ENCODE measurements around the gene ZWILCH.

The ZWILCH gene

GRCh38 chr15:66570842-66571478 is 65.8 kb downstream of the ZWILCH start:
- TF ChIP-seq TCF12 (IDR thresholded peaks at IDR 0.05; ENCODE audit: low read depth) (no peak), MAX (IDR thresholded peaks at IDR 0.05) (no peak), REST (IDR thresholded peaks at IDR 0.05; ENCODE audit: low read depth) (no peak), CREB1 (IDR thresholded peaks at IDR 0.05; ENCODE audit: low read depth) (no peak), RAD21 (IDR thresholded peaks at IDR 0.05; ENCODE audit: low read depth) (no peak), EP300 (IDR thresholded peaks at IDR 0.05; ENCODE audit: borderline replicate concordance) (no peak), FOXM1 (IDR thresholded peaks at IDR 0.05; ENCODE audit: borderline replicate concordance, low read depth) (no peak), YY1 (IDR thresholded peaks at IDR 0.05; ENCODE audit: low read depth) (no peak), NFIC (IDR thresholded peaks at IDR 0.05) (no peak), EGR1 (IDR thresholded peaks at IDR 0.05) (no peak), CEBPB (IDR thresholded peaks at IDR 0.05) (no peak), ZBTB7A (IDR thresholded peaks at IDR 0.05; ENCODE audit: low read depth) (no peak), TAF1 (IDR thresholded peaks at IDR 0.05; ENCODE audit: low read depth) (no peak), TEAD4 (IDR thresholded peaks at IDR 0.05) (no peak), USF1 (IDR thresholded peaks at IDR 0.05) (no peak)

- TF ChIP-seq MAX (IDR thresholded peaks at IDR 0.05), result no peak
Observed at GRCh38 chr15:66572146-66572545, 67.0 kb downstream of the ZWILCH start.

GRCh38 chr15:66573348-66573718 is 68.2 kb downstream of the ZWILCH start:
- TF ChIP-seq TAF1 (IDR thresholded peaks at IDR 0.05; ENCODE audit: low read depth) (no peak), REST (IDR thresholded peaks at IDR 0.05; ENCODE audit: low read depth) (no peak), CEBPB (IDR thresholded peaks at IDR 0.05) (no peak), MAX (IDR thresholded peaks at IDR 0.05) (no peak), NFIC (IDR thresholded peaks at IDR 0.05) (no peak), YY1 (IDR thresholded peaks at IDR 0.05; ENCODE audit: low read depth) (no peak), ZBTB7A (IDR thresholded peaks at IDR 0.05; ENCODE audit: low read depth) (no peak), CREB1 (IDR thresholded peaks at IDR 0.05; ENCODE audit: low read depth) (no peak), EGR1 (IDR thresholded peaks at IDR 0.05) (no peak), TEAD4 (IDR thresholded peaks at IDR 0.05) (no peak)

GRCh38 chr15:66573719-66574595 is 68.8 kb downstream of the ZWILCH start:
- TF ChIP-seq EGR1 (IDR thresholded peaks at IDR 0.05) (no peak), ZBTB7A (IDR thresholded peaks at IDR 0.05; ENCODE audit: low read depth) (no peak), FOXM1 (IDR thresholded peaks at IDR 0.05; ENCODE audit: borderline replicate concordance, low read depth) (no peak), EP300 (IDR thresholded peaks at IDR 0.05; ENCODE audit: borderline replicate concordance) (no peak)

GRCh38 chr15:66574596-66574950 is 69.4 kb downstream of the ZWILCH start:
- TF ChIP-seq EP300 (IDR thresholded peaks at IDR 0.05; ENCODE audit: borderline replicate concordance) (no peak), CREB1 (IDR thresholded peaks at IDR 0.05; ENCODE audit: low read depth) (no peak), TEAD4 (IDR thresholded peaks at IDR 0.05) (no peak), EGR1 (IDR thresholded peaks at IDR 0.05) (no peak), REST (IDR thresholded peaks at IDR 0.05; ENCODE audit: low read depth) (no peak), MAX (IDR thresholded peaks at IDR 0.05) (no peak), TCF12 (IDR thresholded peaks at IDR 0.05; ENCODE audit: low read depth) (no peak), YY1 (IDR thresholded peaks at IDR 0.05; ENCODE audit: low read depth) (no peak), NFIC (IDR thresholded peaks at IDR 0.05) (no peak), USF1 (IDR thresholded peaks at IDR 0.05) (no peak), ZBTB7A (IDR thresholded peaks at IDR 0.05; ENCODE audit: low read depth) (no peak), CEBPB (IDR thresholded peaks at IDR 0.05) (no peak), RAD21 (IDR thresholded peaks at IDR 0.05; ENCODE audit: low read depth) (no peak)
